ENCODE results near the gene LRRC75A.
A peak's percentile ranks its signal among the peaks of the same experiment; 100 is the strongest.
"Not testable (repeated sequence)": the region's sequence is repeated elsewhere in the genome, so short reads cannot be mapped to it uniquely, and the experiment has no call there.

Gene LRRC75A

DNA sequence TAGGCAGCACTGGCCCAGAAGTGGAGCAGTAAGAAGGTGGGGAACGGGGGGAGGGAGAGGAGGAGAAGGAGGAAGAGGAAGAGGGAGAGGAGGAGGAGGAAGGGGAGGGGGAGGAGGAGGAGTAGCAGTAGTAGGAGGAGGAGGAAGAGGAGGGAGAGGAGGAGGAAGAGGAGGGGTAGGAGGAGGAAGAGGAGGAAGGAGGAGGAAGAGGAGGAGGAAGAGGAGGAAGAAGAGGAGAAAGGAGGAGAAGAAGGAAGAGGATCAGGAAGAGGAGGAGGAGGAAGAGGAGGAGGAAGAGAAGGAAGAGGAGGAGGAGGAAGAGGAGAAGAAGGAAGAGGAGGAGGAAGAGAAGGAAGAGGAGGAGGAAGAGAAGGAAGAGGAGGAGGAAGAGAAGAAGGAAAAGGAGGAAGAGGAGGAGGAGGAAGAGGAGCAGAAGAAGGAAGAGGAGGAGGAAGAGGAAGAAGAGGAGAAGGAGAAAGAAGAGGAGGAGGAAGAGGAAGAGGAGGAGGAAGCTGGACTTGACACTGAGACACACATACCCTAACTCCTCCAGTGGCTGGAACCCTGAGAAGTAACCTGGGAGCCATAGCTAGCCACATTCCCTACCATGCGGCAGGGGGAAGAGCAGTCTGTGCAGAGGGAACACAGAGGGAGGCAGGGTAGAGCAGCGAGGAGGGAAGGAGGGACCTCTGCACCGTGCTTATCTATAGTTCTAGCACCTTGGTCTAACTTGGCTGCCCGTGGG is 35.8 kb downstream of the LRRC75A start:
- no peak for DNase-seq (ENCODE audit: low read depth in 2 of 2, low spot score in 1 of 2)

DNA sequence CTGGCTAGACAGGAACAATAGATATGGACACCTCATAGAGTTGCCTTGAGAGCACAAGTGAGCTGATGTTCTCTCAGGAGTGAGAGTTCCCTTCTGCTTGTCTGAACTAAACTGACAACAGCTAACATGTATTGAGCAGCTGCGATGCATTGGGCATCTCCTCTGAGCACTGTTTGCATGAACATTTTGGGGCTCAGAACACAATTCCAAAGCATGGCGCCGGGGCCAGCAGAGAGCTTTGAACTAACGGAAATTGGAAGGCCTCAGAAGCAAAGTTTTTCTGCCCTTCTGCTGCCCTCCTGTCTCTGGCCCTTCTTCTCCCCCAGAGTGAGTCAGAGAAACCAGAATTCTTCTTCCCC is 38.5 kb downstream of the LRRC75A start:
- no peak for DNase-seq (ENCODE audit: low read depth in 2 of 2, low spot score in 1 of 2)

DNA sequence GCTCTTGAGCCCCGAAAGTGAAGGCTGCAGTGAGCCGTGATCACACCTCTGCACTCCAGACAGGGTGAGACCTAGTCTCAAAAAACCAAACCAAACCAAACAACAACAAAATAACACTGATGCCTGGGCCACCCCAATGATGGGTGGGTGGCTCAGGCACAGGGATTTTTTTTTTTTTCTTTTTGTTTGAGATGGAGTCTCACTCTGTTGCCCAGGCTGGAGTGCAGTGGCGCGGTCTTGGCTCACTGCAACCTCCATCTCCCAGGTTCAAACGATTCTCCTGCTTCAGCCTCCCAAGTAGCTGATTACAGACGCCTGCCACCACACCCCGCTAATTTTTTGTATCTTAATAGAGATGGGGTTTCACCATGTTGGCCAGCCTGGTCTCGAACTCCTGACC is 39.7 kb downstream of the LRRC75A start:
- not testable (repeated sequence) for DNase-seq (ENCODE audit: low read depth in 2 of 2, low spot score in 1 of 2)

GRCh38 chr17:16450028-16450427 is 42.0 kb downstream of the LRRC75A start:
- no peak for DNase-seq (ENCODE audit: low read depth in 2 of 2, low spot score in 1 of 2)

DNA sequence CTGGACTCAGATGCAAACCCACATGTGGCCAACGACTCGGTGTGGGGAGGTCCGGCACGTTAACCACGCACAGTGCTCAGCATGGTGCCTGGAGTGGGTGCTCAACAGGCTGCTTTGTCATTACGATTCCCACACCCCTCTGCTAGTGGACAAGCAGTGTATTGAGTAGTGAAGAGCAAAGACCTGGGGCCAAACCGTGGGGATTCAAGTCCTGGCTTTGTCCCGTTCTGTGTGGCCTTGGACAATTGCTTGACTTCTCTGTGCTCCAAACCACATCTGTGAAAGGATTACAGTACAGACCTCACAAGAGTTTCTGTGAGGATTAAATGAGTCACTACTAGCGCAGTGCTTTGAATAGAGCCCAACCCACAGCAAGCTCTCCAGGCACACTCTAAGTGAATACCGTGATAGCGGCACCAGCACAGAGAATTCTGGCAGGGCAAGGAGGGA is 42.8 kb downstream of the LRRC75A start:
- no peak for DNase-seq (ENCODE audit: low read depth in 2 of 2, low spot score in 1 of 2)

DNA sequence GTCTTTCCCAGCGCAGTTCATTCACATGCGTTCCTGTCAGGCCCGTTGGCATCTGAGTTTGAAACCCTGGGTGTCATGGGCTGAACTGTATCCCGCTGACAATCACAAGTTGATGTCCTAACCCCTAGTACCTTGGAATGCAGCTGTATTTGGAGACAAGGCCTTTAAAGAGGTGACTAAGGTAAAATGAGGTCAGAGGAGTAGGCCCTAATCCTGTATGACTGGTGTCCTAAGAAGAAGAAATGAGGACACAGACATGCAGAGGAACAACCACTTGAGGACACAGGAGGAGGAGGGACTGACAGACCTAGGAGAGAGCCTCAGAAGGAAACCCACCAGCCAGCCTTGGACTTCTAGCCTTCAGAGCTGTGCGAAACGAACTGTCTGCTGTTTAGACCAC is 43.5 kb downstream of the LRRC75A start:
- DNase-seq (ENCODE audit: low read depth in 2 of 2, low spot score in 1 of 2): no peak

DNA sequence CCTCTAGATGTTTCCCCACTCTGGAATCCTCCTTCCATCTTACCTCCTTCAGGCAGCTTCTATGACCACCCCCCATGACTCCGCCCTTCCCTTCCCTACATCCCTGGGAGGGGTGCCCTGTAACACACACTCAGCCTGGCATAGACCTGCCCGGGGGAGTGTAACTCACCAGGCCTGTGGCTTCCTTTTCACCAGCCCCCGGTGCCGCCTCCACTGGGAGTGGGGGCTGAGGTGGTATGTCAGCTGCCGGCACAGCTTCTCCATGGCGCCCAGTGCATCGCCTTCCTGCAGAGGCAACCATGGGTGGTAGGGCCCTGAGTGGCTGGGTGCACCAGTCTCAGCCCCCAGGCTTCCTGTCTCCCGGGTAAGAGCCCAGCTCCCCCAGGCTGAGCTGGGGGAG is 44.3 kb downstream of the LRRC75A start:
- DNase-seq (ENCODE audit: low read depth in 2 of 2, low spot score in 1 of 2): no peak

GRCh38 chr17:16446338-16446983 is 45.5 kb downstream of the LRRC75A start:
- no peak for DNase-seq (ENCODE audit: low read depth in 2 of 2, low spot score in 1 of 2)

DNA sequence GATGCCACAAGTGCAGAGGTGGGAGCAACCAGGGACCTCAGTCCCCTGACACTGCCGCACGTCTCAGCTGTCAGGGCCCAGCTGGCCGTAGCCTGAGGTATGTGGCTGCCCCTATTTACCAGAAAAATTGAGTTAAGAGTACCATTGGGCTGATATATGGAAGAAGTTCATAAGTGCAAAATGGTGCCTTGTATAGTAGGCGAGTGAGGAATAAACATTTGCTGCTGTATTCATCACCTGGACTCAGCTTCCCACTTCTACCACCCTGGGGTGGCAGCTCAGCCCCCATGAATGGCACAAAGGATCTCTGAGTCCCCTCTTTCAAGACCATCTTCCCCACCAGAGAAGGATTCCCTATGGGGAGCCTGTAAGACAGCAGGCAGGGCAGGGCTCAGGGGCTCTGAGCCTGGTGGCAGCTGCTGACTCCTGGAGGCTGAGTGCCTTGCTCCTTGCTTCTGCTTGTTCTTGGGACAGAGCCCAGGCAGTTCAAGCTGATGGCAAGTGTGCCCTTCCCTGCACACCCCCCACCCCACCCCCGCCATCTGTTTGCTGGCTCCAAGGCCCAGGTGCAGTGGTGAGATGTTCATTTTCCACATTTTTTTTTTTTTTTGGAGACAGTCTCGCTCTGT is 47.6 kb downstream of the LRRC75A start:
- no peak for DNase-seq (ENCODE audit: low read depth in 2 of 2, low spot score in 1 of 2)

DNA sequence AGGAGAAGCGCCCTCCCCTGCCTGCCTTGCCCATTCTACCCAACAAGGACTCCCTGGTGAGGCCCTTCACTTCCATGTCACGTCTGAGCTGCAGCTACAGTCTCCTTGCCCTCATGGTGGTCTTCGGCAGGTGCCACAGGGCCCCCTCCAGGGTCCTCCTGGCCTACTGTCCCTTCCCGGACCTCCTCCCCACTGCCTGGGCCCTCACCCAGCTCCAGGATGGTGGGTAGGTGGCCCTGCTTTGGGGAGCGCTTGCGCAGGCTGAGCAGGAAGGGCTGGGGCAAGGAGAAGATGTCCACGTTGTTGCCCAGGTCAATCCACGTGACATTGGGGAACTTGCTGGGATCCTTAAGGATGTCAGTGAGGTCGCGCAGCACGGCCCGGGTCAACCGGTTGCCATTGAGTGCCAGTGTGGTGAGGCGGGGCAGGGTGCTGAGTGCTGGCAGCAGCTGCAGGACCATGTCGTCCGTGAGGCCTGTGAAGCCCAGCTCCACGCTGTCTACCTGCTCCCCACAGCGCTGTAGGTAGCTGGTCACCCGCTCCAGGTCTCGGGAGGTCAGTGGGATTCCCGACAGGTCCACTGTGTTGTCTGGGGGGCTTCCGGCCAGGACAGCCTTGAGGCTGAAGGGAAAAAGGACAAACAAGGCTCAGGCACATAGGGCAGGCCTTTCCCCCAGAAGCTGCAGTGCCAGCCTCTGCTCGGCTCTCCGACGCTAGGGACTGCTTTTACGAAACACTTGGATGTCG is 48.3 kb downstream of the LRRC75A start:
- no peak for DNase-seq (ENCODE audit: low read depth in 2 of 2, low spot score in 1 of 2)

DNA sequence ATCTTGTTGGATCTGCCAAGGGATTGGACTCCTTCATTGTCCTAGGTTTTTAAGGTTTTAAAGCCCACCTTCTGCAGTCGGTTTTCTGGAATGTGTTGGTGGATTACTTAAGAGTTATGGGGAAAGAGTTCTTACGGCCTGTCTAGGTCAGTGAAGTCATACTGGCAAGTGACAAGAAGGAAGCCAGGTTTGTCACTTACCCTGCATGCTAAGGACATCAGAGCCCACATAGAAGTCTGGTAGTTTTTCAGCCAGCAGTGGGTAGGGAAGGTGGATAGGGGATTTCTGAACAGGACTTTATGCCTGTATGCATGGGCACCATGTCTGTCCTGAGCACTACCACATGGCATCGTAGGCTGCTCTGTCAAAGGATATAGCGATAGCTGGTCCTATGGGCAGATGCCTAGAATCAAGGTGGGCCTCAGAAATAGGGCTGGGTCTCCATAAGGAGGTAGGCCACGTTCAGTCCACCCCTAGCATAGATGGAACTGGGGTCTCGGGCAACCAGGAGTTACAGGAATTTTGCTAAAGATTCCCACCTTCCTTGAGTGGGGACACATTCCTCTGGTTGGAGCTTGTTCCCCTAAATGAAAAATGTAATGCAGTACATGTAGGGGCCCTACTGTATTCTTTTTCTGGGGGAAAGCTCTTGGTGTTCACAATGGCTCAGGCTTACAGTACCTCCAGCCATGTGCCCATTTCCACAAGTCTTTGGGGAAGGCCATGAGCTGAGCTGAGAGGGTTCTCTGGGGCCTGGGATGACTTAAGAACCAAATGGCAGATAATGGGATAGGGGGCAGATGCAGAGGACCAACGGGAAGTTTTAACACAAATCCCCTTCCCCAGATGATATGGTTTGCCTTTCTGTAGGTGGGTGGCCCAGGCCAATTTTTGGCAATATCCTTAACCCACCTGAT is 49.1 kb downstream of the LRRC75A start:
- DNase-seq (ENCODE audit: low read depth in 2 of 2, low spot score in 1 of 2): no peak

DNA sequence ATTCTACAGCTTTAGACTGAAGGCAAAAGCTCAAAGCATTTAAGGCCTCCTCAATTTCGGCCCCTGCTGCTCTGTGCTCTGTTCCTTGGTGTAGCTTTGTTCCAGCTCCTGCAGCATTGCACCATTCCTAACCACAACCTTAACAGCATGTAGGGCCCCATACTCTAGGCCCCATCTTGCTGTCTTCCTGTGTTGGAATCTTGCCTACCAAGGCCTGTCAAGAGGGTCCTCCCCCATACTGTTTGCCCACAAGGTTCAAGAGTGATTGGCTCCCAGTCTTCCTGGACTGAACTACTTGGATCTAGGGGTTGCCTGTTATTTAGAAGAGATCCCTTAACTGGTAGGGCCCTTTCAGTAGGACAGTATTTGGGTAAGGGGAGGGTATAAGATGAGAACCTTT is 49.9 kb downstream of the LRRC75A start:
- DNase-seq (ENCODE audit: low read depth in 2 of 2, low spot score in 1 of 2): no peak

GRCh38 chr17:16440901-16441629 is 50.9 kb downstream of the LRRC75A start:
- DNase-seq (ENCODE audit: low read depth in 2 of 2, low spot score in 1 of 2): no peak

DNA sequence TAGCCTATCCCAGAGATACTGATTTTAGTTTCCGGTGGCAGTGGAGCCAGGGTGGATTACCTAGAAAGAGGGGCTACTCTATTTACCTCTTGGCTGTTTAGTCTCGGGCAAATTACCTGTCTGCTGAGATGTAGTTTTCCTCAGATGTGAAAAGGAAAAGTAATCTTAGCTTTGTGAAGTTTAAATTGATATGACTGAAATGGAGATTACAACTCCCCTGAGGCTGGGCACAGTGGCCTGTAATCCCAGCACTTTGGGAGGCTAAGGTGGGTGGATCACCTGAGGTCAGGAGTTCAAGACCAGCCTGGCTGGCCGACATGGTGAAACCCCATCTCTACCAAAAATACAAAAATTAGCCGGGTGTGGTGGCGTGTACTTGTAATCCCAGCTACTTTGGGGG is 51.6 kb downstream of the LRRC75A start:
- DNase-seq (ENCODE audit: low read depth in 2 of 2, low spot score in 1 of 2): not testable (repeated sequence)

DNA sequence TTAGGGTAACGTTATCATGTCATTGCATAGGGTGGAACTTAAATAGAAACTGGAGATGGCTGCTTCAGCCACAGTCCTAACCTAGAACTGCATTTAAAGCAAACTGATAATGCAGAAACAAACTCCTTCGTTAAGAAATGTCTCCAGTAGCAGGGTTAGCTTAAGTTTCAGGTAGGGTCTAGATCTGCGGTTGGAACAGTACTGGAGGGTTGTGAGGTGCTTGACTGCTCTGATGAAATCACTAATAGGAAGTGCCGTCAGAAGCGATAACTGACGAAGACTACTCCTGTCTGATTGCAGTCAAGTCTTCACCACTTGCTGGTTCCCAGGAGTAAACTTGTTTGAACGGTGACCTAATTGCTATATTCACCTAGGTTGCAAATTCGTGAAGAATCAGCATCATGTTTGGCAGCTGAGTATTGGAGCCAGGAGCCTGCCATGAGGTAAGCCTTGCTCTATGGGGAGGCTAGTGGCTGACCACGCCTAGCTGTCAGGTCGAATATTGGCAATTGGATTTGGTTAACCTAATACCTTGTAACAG is 52.1 kb downstream of the LRRC75A start:
- no peak for DNase-seq (ENCODE audit: low read depth in 2 of 2, low spot score in 1 of 2)

- DNase-seq (ENCODE audit: low read depth in 2 of 2, low spot score in 1 of 2): no peak
Observed at GRCh38 chr17:16439303-16439791, 52.6 kb downstream of the LRRC75A start.

- DNase-seq (ENCODE audit: low read depth in 2 of 2, low spot score in 1 of 2): peak; percentile 84 to 93
Observed at GRCh38 chr17:16438557-16439302, 53.3 kb downstream of the LRRC75A start.

- no peak for DNase-seq (ENCODE audit: low read depth in 2 of 2, low spot score in 1 of 2)
Observed at GRCh38 chr17:16438173-16438556, 53.8 kb downstream of the LRRC75A start.

DNA sequence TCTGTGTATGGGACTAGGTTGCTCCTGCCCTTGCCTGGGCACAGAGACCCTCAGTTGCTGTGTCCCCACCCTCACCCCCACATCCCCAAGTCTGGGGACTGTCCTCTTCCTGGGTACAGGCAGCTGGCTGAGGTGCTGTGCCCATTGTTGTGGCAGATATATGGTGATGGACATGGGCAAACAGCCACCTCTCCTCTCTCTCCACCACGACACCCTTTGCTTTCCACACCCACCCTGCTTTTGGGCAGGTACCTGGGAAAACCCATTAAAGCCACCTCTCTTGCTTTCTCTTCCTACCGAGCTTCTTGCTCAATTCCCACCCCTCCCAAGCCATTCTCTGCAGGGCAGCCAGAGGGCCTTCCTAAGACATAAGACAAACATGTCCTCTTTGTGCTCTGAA is 54.9 kb downstream of the LRRC75A start:
- DNase-seq (ENCODE audit: low read depth in 2 of 2, low spot score in 1 of 2): no peak
